22Rv1 (cell line): ENCODE data around the gene NEDD4L.

Experiments used
- H3K27ac ChIP-seq: fragments of 450-650 bp; 2 replicates; pipeline ENCODE4 v1.5.1; 2017
- CTCF ChIP-seq: fragments of 450-650 bp; IDR thresholded peaks from 2 replicates; pipeline ENCODE4 v1.5.1; 2017; ENCODE audit warnings: mild to moderate bottlenecking
- ZFX ChIP-seq: fragments of 450-650 bp; IDR thresholded peaks from 2 replicates; pipeline ENCODE4 v1.6.1; 2017; ENCODE audit warnings: antibody characterized with exemption, borderline replicate concordance

NEDD4L gene

GRCh38 chr18:58186258-58186948 is 142.4 kb downstream of the NEDD4L start:
- peak overlapping the region; percentile 24 for H3K27ac ChIP-seq
- TF ChIP-seq CTCF (no peak), ZFX (no peak)

- TF ChIP-seq ZFX (no peak), CTCF (no peak)
- H3K27ac ChIP-seq: no peak overlapping the region
These were observed 143.6 kb downstream of the NEDD4L start for GRCh38 chr18:58187674-58188073.

GRCh38 chr18:58188996-58189395 is 145.0 kb downstream of the NEDD4L start:
- no peak overlapping the region for H3K27ac ChIP-seq
- no peak for TF ChIP-seq CTCF

- TF ChIP-seq CTCF: no peak
- no peak overlapping the region for H3K27ac ChIP-seq
These were observed 147.0 kb downstream of the NEDD4L start for GRCh38 chr18:58190842-58191530.

- TF ChIP-seq ZFX: no peak
- TF ChIP-seq CTCF: no peak
- no peak overlapping the region for H3K27ac ChIP-seq
These were observed 147.6 kb downstream of the NEDD4L start for GRCh38 chr18:58191626-58192025.

- TF ChIP-seq ZFX (no peak), CTCF (no peak)
These were observed 148.5 kb downstream of the NEDD4L start for GRCh38 chr18:58192519-58192918.

GRCh38 chr18:58194028-58194427 is 150.0 kb downstream of the NEDD4L start:
- no peak for TF ChIP-seq ZFX
- no peak for TF ChIP-seq CTCF
- H3K27ac ChIP-seq: no peak overlapping the region

More at GRCh38 chr18:58192519-58192918, 148.5 kb downstream of the NEDD4L start:
- no peak overlapping the region for H3K27ac ChIP-seq
